Hippocampal formation (tissue), 2 donors: ENCODE data around the gene RAB17.

ENCODE experiments used
- DNase-seq, 2 donors: peaks; one replicate each; lab custom pipeline; 2025; lab: John Stamatoyannopoulos, UW

Gene RAB17, protein sequence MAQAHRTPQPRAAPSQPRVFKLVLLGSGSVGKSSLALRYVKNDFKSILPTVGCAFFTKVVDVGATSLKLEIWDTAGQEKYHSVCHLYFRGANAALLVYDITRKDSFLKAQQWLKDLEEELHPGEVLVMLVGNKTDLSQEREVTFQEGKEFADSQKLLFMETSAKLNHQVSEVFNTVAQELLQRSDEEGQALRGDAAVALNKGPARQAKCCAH

DNA sequence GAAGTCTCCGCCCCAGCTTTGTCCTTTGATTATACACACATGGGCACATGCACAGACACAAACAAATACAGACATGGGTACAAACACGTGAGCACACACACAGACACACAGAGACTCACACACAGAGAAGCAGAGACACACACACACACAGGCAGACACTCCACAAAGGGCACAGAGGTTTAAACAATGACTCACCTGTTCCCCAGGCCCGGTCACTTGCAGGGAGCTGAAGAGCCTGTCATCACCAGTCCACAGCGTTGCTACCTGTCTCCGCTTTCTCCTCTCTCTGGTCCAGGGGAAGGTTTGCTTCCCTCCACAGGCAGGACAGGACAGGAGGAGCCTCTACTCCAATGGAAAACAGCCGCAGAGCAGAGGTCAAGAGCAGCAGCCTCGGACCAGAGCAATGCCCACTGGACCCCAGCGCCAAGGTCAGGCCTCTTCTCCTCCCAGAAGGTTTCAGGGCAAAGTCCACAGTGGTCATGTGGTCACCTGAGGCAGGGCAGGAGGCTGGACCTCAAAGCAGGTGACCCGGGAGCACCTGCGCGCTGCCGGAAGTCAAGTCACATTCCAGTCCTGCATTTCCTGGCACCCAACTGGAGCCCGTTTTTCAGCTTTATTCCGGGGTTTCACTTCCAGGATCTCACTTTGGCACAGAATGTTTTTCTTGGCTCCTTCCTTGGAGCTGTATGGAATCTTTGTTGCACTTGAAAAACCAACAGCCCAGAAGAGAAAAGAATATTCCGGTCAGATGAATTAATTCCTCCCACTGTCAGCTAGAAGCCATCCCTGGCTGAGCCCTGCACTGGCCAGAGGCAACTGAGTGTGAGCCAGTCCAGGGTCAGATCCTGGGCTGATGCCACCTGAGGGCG, at the start of gene RAB17:
RAB17 (minus strand) TSS at position 463 of the 869 bp plus-strand sequence. CDS start 4,580 bp downstream, outside the sequence.
- DNase-seq = no peak

DNA sequence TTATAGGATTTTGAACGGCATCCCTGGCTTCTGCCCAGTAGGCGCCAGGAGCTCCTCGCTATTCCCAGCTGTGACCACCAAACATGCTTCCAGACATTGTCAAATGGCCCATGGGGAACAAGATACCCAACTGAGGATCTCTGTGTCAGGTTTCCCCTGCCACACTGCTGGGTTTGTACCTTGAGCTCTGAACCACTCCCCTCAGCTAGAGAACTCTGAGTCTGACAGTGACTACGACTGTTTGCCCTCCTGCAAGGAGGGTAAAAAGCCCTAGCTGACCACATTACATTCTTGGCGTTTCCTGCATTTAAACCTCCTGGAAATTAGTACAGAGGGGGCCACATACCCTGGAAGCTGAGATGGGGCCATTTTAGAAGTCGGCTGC, 49.3 kb upstream of the RAB17 start:
- DNase-seq = no peak

- DNase-seq = no peak
These were observed 48.7 kb upstream of the RAB17 start for GRCh38 chr2:237639052-237639835.

- no peak for DNase-seq
These were observed 47.6 kb upstream of the RAB17 start for GRCh38 chr2:237638176-237638575.

DNA sequence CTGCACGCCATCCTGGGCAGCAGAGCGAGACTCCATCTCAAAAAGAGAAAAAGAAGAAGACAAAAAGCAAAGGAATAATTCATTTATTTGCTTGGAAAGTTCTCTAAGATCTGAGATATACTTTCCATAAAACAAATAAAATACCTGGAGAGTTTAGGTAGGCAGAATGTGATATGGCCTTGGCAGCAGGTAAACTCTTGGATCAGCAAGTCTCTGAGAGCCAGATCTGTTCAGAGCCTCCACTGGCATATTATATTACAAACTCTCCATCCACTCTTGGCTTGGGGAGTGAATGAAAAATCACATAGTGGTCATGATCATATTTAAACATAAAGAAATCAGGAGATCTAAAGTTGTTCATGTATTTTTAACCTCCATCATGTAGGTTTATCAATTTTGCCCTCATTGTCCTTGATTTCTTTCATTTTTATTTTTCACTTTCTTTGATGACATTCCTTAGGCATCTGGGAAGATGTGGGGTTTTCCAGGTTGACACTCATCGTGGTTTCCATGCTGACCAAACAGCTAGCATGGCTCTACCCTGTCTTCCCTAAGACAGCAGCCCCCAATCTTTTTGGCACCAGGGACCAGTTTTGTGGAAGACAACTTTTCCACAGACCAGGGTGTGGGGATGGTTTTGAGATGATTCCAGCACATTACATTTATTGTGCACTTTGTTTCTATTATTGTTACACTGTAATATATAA, 47.0 kb upstream of the RAB17 start:
- no peak for DNase-seq

GRCh38 chr2:237636578-237636977, 46.0 kb upstream of the RAB17 start:
- no peak for DNase-seq

GRCh38 chr2:237633061-237633561, 42.6 kb upstream of the RAB17 start:
- no peak for DNase-seq

GRCh38 chr2:237631801-237632585, 41.5 kb upstream of the RAB17 start:
- DNase-seq = no peak

GRCh38 chr2:237631007-237631785, 40.7 kb upstream of the RAB17 start:
- DNase-seq = no peak

- no peak for DNase-seq
These were observed 39.9 kb upstream of the RAB17 start for GRCh38 chr2:237630216-237631000.

DNA sequence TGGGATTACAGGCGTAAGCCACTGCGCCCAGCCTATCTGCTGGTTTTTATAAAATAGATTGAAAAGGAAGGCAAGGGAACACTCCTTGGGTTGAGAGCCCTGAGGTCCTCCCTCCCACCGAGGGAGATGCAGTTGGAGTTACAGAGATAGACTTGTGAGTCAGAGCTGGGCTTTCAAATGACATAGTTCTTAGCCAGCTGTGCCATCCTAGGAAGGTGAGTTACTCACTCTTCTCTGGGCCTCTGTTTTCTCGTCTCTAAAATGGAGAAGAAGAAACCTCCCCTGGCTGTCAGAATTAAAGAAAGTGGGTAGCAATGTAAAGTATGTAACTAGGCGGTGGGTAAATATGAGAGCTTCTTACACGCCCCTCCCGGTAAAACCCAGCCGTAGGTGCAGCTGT, 39.2 kb upstream of the RAB17 start:
- no peak for DNase-seq

GRCh38 chr2:237629188-237629534, 38.6 kb upstream of the RAB17 start:
- no peak for DNase-seq

DNA sequence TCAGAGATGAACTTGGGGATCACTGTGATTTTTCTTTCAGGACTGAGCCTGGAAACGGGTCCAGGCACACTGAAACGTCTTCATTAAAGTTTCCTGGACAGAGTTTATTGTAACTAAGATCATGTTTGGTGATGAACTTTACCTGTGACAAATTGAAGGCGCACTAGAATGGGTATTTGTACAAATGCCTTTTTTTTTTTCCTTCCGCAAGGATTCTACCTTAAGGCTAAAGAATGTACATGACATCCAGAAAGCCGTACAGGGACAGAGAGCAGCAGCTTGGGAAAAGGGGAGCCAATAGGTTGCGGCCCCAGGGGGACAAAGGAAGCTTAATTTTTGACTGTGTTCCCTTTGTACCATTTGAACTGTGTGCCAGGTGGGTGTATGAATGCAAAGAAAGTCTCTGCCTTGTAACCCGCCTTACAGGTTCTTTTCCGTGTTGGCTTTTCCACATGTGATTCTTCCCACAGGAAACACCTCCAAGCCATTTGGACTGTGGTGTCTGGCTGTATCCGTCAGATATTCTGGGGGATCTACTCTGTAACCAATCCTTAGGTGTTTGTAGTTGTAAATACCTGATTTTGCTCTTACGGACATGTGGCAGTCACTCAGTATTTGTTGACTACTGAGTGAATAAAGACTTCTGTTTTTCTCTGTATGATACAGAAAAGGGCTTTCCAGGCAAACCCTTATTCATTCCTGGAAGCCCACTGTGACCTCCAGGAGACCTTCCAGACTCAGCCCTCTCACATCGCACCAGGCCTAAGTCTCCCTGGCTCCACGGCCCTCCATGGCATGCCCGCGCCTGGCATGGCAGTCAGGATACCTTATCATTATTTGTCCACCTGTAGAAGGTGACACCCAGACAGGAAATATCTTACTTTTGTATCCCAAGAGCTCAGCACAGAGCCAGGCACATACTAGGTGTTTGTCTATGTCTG, 38.0 kb upstream of the RAB17 start:
- no peak for DNase-seq

DNA sequence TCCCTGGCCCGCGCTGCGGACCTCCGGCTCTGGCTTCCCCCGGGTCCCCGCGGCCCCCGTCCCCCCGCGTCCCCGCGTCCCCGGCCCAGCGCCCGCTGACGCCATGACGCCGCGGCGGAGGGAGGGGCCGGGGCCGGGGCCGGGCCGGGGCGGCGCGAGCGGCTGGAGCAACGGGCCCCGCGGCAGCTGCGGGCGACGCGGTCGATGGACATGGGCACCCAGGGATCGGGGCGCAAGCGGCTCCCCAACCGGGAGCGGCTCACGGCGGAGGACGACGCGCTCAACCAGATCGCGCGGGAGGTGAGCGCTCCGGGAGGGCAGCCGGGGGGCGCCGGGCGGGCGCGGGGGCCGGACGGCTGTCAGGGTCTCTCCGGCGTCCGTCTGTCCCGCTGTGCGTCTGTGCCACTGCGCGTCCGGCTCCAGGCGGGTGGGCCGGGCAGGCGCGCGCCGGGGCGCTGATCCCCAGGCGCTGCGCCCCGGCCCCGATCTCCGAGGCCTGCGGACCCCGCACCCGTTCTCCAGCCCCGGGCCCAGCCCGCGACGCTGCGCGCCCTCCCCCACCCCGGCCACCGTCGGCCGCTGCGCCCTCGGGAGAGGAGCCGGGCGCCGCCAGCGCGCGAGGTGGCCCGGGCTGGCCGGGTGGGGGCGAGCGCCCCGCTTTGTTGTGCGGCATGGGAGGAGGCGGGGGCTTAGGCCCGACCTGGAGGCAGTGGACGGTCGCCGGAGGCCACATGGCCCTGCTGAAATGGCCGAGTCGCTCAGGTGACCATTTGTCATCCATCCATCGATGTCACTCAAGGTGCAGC, 37.1 kb upstream of the RAB17 start, which contains the start of gene LRRFIP1:
LRRFIP1 (plus strand) TSS at position 147 of the 806 bp plus-strand sequence; CDS start at position 205, 58 bp downstream.
- peak in 1 of 2 donors; percentile 11 for DNase-seq

GRCh38 chr2:237626813-237627440, 36.4 kb upstream of the RAB17 start:
- no peak for DNase-seq

DNA sequence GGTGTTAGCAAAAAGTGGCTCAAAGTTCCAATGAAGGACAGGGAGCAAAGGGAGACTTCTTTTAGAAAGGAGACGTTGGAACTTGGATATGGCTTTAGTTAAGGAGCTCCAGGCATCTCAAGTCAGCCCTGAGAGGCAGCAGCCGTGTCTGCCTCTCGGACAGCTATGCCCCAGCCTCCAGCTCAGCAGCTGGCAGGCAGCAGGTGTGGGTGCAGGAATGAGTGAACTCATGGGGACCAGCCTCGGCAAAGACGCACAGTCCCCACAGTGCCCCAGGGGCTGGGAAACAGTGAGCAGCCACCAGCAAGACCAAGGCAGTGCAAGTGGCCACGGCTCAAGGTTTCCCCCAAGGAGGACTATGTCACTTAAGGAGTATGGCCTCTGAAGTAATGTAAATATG, 35.2 kb upstream of the RAB17 start:
- DNase-seq = no peak

- DNase-seq = no peak
These were observed 34.7 kb upstream of the RAB17 start for GRCh38 chr2:237625216-237625705.
